HEK293 (cell line): Measurements from ENCODE around the gene REG1B.

Experiments
- CTCF ChIP-seq: fragments of 450-650 bp; formaldehyde crosslinking; IDR thresholded peaks from 2 replicates; pipeline ENCODE4 v1.5.1; 2016; ENCODE audit warnings: missing biosample characterization, missing genetic modification characterization
- PRDM6 ChIP-seq: fragments of 450-650 bp; formaldehyde crosslinking; IDR thresholded peaks from 2 replicates; pipeline ENCODE4 v1.5.1; 2017; ENCODE audit warnings: missing biosample characterization, missing genetic modification characterization
- ZBTB1 ChIP-seq: fragments of 450-650 bp; formaldehyde crosslinking; IDR thresholded peaks from 2 replicates; pipeline ENCODE4 v1.5.1; 2016; ENCODE audit warnings: missing biosample characterization, missing genetic modification characterization
- ZNF239 ChIP-seq: fragments of 450-650 bp; formaldehyde crosslinking; IDR thresholded peaks from 2 replicates; pipeline ENCODE4 v1.5.1; 2016; ENCODE audit warnings: missing biosample characterization, missing genetic modification characterization
- ZNF292 ChIP-seq: fragments of 450-650 bp; formaldehyde crosslinking; IDR thresholded peaks from 2 replicates; pipeline ENCODE4 v1.5.1; 2016; ENCODE audit warnings: low read depth, missing biosample characterization, missing genetic modification characterization, borderline replicate concordance
- ZNF561 ChIP-seq: fragments of 450-650 bp; IDR thresholded peaks from 2 replicates; pipeline ENCODE4 v1.5.1; 2018; ENCODE audit warnings: missing biosample characterization, missing genetic modification characterization, borderline replicate concordance
- ZNF645 ChIP-seq: fragments of 450-650 bp; formaldehyde crosslinking; IDR thresholded peaks from 2 replicates; pipeline ENCODE4; 2016; ENCODE audit warnings: missing biosample characterization, missing genetic modification characterization
- ZNF704 ChIP-seq: fragments of 450-650 bp; formaldehyde crosslinking; IDR thresholded peaks from 2 replicates; pipeline ENCODE4 v1.5.1; 2016; ENCODE audit warnings: missing biosample characterization, missing genetic modification characterization

GRCh38 chr2:79120194-79120713, 32.5 kb upstream of the REG1B start, which contains the start of gene REG1A:
- TF ChIP-seq ZBTB1 (tag by site-specific recombination) (no peak), ZNF561 (tag by site-specific recombination) (no peak), ZNF292 (no peak), CTCF (tag by site-specific recombination) (no peak), ZNF645 (tag by site-specific recombination) (no peak), PRDM6 (tag by site-specific recombination) (no peak), ZNF704 (tag by site-specific recombination) (no peak), ZNF239 (tag by site-specific recombination) (no peak)
